CD14-positive monocyte (primary cell): ENCODE measurements around the gene MAB21L4. TPM values are rescaled to one million over a fixed set of nuclear protein-coding genes. Genes with fewer than 3 reads are reported as not detected.

Experiments used
- DNase-seq, 3 donors: peaks; one replicate each; pipeline ENCODE4 v3.0.0-alpha.2; 2011 to 2022
- H2AFZ ChIP-seq: 2 replicates; pipeline ENCODE4 v1.6.0; 2012; ENCODE audit warnings: mild to moderate bottlenecking, low read depth, low read length, inconsistent platforms; ENCODE audit not compliant: insufficient read depth, poor library complexity, severe bottlenecking
- H3K27ac ChIP-seq, 2 donors: 1 replicate in 1 of 2; 2 replicates in 1 of 2; pipeline ENCODE4 v1.5.1; 2012 to 2013; ENCODE audit warnings: low read length in 2 of 2, control low read depth in 1 of 2, inconsistent platforms in 1 of 2, low read depth in 1 of 2, mild to moderate bottlenecking in 1 of 2
- H3K27me3 ChIP-seq, 2 donors: one replicate each; pipeline versions ENCODE4 v1.6.0 to v1.6.1; 2011 to 2013; ENCODE audit warnings: low read length in 2 of 2; ENCODE audit not compliant: control insufficient read depth in 2 of 2, insufficient read depth in 2 of 2
- H3K36me3 ChIP-seq, 2 donors: replicated peaks in 1 of 2; 1 replicate in 1 of 2; 2 replicates in 1 of 2; pipeline versions ENCODE4 v1.5.1 to v1.6.1; 2012 to 2013; ENCODE audit warnings: low read length in 2 of 2, control low read depth in 1 of 2, inconsistent platforms in 1 of 2, mild to moderate bottlenecking in 1 of 2; ENCODE audit not compliant: insufficient read depth in 2 of 2, control insufficient read depth in 1 of 2
- H3K4me1 ChIP-seq, 2 donors: 1 replicate in 1 of 2; 2 replicates in 1 of 2; pipeline versions ENCODE4 v1.5.1 to v1.6.1; 2012 to 2013; ENCODE audit warnings: low read length in 2 of 2, control low read depth in 1 of 2, inconsistent platforms in 1 of 2, mild to moderate bottlenecking in 1 of 2, moderate library complexity in 1 of 2; ENCODE audit not compliant: insufficient read depth in 2 of 2, control insufficient read depth in 1 of 2
- H3K4me2 ChIP-seq: replicated peaks from 2 replicates; pipeline ENCODE3; 2012; ENCODE audit warnings: low read length, moderate library complexity, mild to moderate bottlenecking; ENCODE audit not compliant: poor library complexity, severe bottlenecking; ENCODE audit errors: extremely low read depth
- H3K4me3 ChIP-seq, 3 experiments: fragments of 200-600 bp in 1 of 3; sonication (generic) in 1 of 3; replicated peaks in 1 of 3; 1 replicate in 2 of 3; 2 replicates in 1 of 3; pipeline ENCODE4 v1.5.1; 2011 to 2013; ENCODE audit warnings: low read length in 3 of 3, mild to moderate bottlenecking in 3 of 3, control low read depth in 2 of 3, low read depth in 2 of 3, inconsistent platforms in 1 of 3, moderate library complexity in 1 of 3
- H3K79me2 ChIP-seq: 2 replicates; pipeline ENCODE4 v1.6.0; 2012; ENCODE audit warnings: mild to moderate bottlenecking, control low read depth, inconsistent platforms, low read length, moderate library complexity; ENCODE audit not compliant: insufficient read depth
- H3K9ac ChIP-seq: 2 replicates; pipeline ENCODE4 v1.6.0; 2017; ENCODE audit warnings: low read length, mild to moderate bottlenecking; ENCODE audit not compliant: insufficient read depth, poor library complexity, severe bottlenecking
- H3K9me3 ChIP-seq, 2 donors: replicated peaks in 1 of 2; 1 replicate in 1 of 2; 2 replicates in 1 of 2; pipeline versions ENCODE4 v1.5.1 to v1.6.1; 2012 to 2013; ENCODE audit warnings: low read length in 2 of 2, control low read depth in 1 of 2; ENCODE audit not compliant: control insufficient read depth in 1 of 2, insufficient read depth in 1 of 2
- H4K20me1 ChIP-seq: 2 replicates; pipeline ENCODE4 v1.6.0; 2012; ENCODE audit warnings: mild to moderate bottlenecking, low read length, control low read depth, moderate library complexity; ENCODE audit not compliant: insufficient read depth
- H3K27ac Mint-ChIP-seq, 7 donors: one replicate each; pipeline ENCODE4 v1.8.0; 2020; ENCODE audit warnings: mild to moderate bottlenecking in 7 of 7, mixed read lengths in 7 of 7, moderate library complexity in 6 of 7, inconsistent platforms in 2 of 7
- H3K27me3 Mint-ChIP-seq, 3 donors: one replicate each; pipeline ENCODE4 v1.8.0; 2021 to 2022; ENCODE audit warnings: low read depth in 3 of 3, mild to moderate bottlenecking in 3 of 3, mixed read lengths in 3 of 3, moderate library complexity in 3 of 3, inconsistent platforms in 1 of 3
- H3K36me3 Mint-ChIP-seq, 2 donors: one replicate each; pipeline ENCODE4 v1.8.0; 2020; ENCODE audit warnings: mixed read lengths in 2 of 2, inconsistent platforms in 1 of 2, mild to moderate bottlenecking in 1 of 2
- H3K4me1 Mint-ChIP-seq: one replicate; pipeline ENCODE4 v1.8.0; 2020; ENCODE audit warnings: mild to moderate bottlenecking, mixed read lengths
- H3K4me3 Mint-ChIP-seq, 2 donors: one replicate each; pipeline ENCODE4 v1.8.0; 2020; ENCODE audit warnings: mild to moderate bottlenecking in 2 of 2, mixed read lengths in 2 of 2, moderate library complexity in 1 of 2
- H3K9me3 Mint-ChIP-seq, 7 donors: one replicate each; pipeline ENCODE4 v1.8.0; 2020 to 2022; ENCODE audit warnings: mixed read lengths in 7 of 7, mild to moderate bottlenecking in 6 of 7, moderate library complexity in 6 of 7, inconsistent platforms in 2 of 7
- CTCF ChIP-seq: fragments of 200-600 bp; IDR thresholded peaks from one replicate; pipeline ENCODE4 v1.8.0; 2022; ENCODE audit warnings: antibody characterized with exemption, mild to moderate bottlenecking
- WGBS: methylation state at CpG from one replicate; pipeline ENCODE4 v1.1.5; 2013; ENCODE audit warnings: missing lambda C conversion rate; ENCODE audit not compliant: insufficient coverage; 5-methylcytosine and 5-hydroxymethylcytosine counted together
- intact Hi-C, 2 donors: fragments of 100-400 bp; cut with micrococcal nuclease; formaldehyde crosslinking; loops; one replicate each; pipeline versions ENCODE4 v1.15.0 to v1.15.1; 2023
- polyA plus RNA-seq, 3 donors: library from polyadenylated mRNA; depleted of rRNA in 1 of 3; unstranded in 2 of 3; stranded (reverse) in 1 of 3; fragments of 300-500 nt in 2 of 3; fragments of >200 nt in 1 of 3; fragmentation: Illumina TruSeq in 2 of 3; gene quantifications; 1 replicate in 2 of 3; 2 replicates in 1 of 3; pipeline ENCODE4 v1.2.3, GENCODE V29; 2012 to 2021

Gene MAB21L4
- polyA plus RNA-seq, 3 donors, result not detected

DNA sequence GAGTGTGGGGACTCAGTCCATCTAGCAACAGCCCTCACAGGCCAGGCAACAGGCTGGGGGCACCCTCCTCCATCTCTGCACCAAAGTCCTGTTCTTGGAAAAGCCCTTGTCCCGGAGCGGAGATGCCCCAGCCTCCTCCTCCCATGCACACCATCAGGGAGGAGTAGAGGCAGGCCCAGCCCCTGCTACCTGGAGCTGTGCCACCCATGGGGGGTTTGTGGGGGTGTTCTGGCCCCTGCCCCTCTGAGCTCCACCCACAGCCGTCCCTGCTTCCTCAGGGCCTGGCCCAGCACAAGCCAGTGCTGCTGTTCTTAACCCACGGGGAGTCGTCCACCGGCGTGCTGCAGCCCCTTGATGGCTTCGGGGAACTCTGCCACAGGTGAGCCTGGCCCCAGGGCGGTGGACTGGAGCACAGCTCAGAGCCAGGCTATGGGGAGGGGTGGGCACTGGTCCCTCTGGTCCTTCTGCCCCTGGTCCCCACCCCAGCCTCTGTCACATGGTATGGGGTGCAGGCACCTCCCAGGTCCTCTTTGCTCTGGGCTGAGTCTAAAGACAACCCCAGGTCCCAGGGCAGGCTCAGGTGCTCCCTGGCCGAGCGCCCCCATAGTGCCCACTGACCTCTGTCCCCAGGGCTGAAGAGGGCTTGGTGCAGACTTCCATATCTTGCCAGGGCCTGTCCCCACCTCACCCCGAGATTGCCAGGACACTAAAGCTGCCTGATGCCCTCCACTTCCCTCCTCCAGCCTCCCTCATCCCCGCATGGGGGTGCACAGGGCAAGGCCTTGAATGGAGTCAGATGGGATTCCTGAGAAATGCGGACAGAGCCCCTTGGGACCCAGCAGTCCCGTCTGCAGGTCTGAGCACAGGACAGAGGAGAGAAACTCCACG lies 24.6 kb downstream of the MAB21L4 start:
- H3K4me1 ChIP-seq, result no peaks in the 10 kb centered on the region
- H3K27me3 ChIP-seq, result no peaks in the 10 kb centered on the region
- Mint-ChIP-seq H3K4me3 (no peak overlapping the region), H3K4me1 (no peaks in the 10 kb centered on the region), H3K27ac (no peak overlapping the region), H3K27me3 (peaks cover 5 to 6% (median 5%) of the 10 kb centered on the region in 3 donors), H3K9me3 (peaks cover 0 to 4% (median 0%) of the 10 kb centered on the region in 7 donors), H3K36me3 (no peaks in the 10 kb centered on the region)
- no peak overlapping the region for H2AFZ ChIP-seq
- no peak overlapping the region for H3K27ac ChIP-seq
- no peaks in the 10 kb centered on the region for H4K20me1 ChIP-seq
- TF ChIP-seq CTCF, result no peak
- no peak for DNase-seq
- H3K9me3 ChIP-seq, result no peaks in the 10 kb centered on the region
- no peak overlapping the region for H3K9ac ChIP-seq
- H3K4me2 ChIP-seq, result no peak overlapping the region
- H3K79me2 ChIP-seq, result no peaks in the 10 kb centered on the region
- intact Hi-C loops, result no loop called here
- no peaks in the 10 kb centered on the region for H3K36me3 ChIP-seq
- H3K4me3 ChIP-seq, result no peak overlapping the region
- WGBS, result 89% methylated on average over 11 of the region's 16 CpGs

GRCh38 chr2:240869956-240870875 lies 25.7 kb downstream of the MAB21L4 start:
- peaks cover 0 to 4% (median 0%) of the 10 kb centered on the region in 7 donors for H3K9me3 Mint-ChIP-seq
- Histone ChIP-seq H4K20me1 (no peaks in the 10 kb centered on the region), H2AFZ (no peak overlapping the region), H3K36me3 (no peaks in the 10 kb centered on the region), H3K27me3 (no peaks in the 10 kb centered on the region), H3K79me2 (no peaks in the 10 kb centered on the region), H3K4me2 (no peak overlapping the region), H3K4me3 (no peak overlapping the region), H3K9ac (no peak overlapping the region), H3K27ac (no peak overlapping the region), H3K9me3 (no peaks in the 10 kb centered on the region), H3K4me1 (no peaks in the 10 kb centered on the region)
- 96% methylated on average over 10 of the region's 15 CpGs for WGBS
- H3K27me3 Mint-ChIP-seq, result peaks cover 3 to 6% (median 5%) of the 10 kb centered on the region in 3 donors
- intact Hi-C loops, result no loop called here
- H3K27ac Mint-ChIP-seq, result peak overlapping the region in 1 of 7 donors; percentile 67
- no peak for DNase-seq
- TF ChIP-seq CTCF, result no peak
- peaks cover 4% of the 10 kb centered on the region for H3K4me1 Mint-ChIP-seq
- H3K36me3 Mint-ChIP-seq, result no peaks in the 10 kb centered on the region
- H3K4me3 Mint-ChIP-seq, result no peak overlapping the region
